Activated CD4-positive, alpha-beta memory T cell treated with anti-CD3 and anti-CD28 coated beads, Interleukin-2, amount 10 ng/mL, durations not matched to agents 7 days and 5 days (primary cell): Measurements from ENCODE around the gene FBXO17. TPM values are rescaled to one million over a fixed set of nuclear protein-coding genes. Genes with fewer than 3 reads are reported as not detected.

Experiments
- CTCF ChIA-PET: fragments of 350-600 bp; sonication (Branson Sonifier 250); formaldehyde crosslinking; loops from one replicate; lab custom pipeline; 2021; ENCODE audit warnings: antibody characterized with exemption, inconsistent platforms; lab: Charles Lee
- POLR2A ChIA-PET: fragments of 350-600 bp; sonication (Branson Sonifier 250); formaldehyde crosslinking; loops from one replicate; lab custom pipeline; 2021; ENCODE audit warnings: antibody characterized with exemption; lab: Charles Lee
- DNase-seq: peaks from one replicate; pipeline ENCODE4 v3.0.0-alpha.2; 2020
- H3K27ac Mint-ChIP-seq: one replicate; pipeline ENCODE4 v1.8.0; 2021; ENCODE audit warnings: mild to moderate bottlenecking, mixed read lengths
- H3K27me3 Mint-ChIP-seq: one replicate; pipeline ENCODE4 v1.8.0; 2021; ENCODE audit warnings: mixed read lengths
- H3K36me3 Mint-ChIP-seq: one replicate; pipeline ENCODE4 v1.8.0; 2021; ENCODE audit warnings: low read depth, mixed read lengths
- H3K4me1 Mint-ChIP-seq: one replicate; pipeline ENCODE4 v1.8.0; 2021; ENCODE audit warnings: mixed read lengths
- H3K4me3 Mint-ChIP-seq: one replicate; pipeline ENCODE4 v1.8.0; 2021; ENCODE audit warnings: mild to moderate bottlenecking, mixed read lengths
- H3K9me3 Mint-ChIP-seq: one replicate; pipeline ENCODE4 v1.8.0; 2021; ENCODE audit warnings: mixed read lengths
- total RNA-seq, 2 experiments: library from RNA; stranded (reverse); gene quantifications; one replicate each; pipeline ENCODE4 v1.2.3, GENCODE V29; 2021

FBXO17 gene
- under 1 TPM in 1 of 2 experiments, not detected in 1; 0.20 TPM for total RNA-seq

GRCh38 chr19:38975214-38975860 is at the start of gene FBXO17:
Gene FBXO17, minus strand, starts transcription at chr19:38975742. Its CDS starts 25,423 bp downstream, at chr19:38950319.
- Mint-ChIP-seq H3K36me3 (peaks cover 3% of the 10 kb centered on the region), H3K9me3 (peaks cover 4% of the 10 kb centered on the region), H3K4me1 (peaks cover 29% of the 10 kb centered on the region), H3K4me3 (no peak within 1 kb of the TSS), H3K27me3 (peaks cover 26% of the 10 kb centered on the region), H3K27ac (no peak within 1 kb of the TSS)
- CTCF ChIA-PET = no interaction called here
- POLR2A ChIA-PET = no interaction called here
- DNase-seq = no peak

GRCh38 chr19:39024875-39025641 is 49.5 kb upstream of the FBXO17 start:
- CTCF ChIA-PET = no interaction called here
- POLR2A ChIA-PET = no interaction called here

GRCh38 chr19:39021063-39021462 is 45.5 kb upstream of the FBXO17 start:
- H3K4me1 Mint-ChIP-seq = no peaks in the 10 kb centered on the region
- no peaks in the 10 kb centered on the region for H3K36me3 Mint-ChIP-seq
- peaks cover 16% of the 10 kb centered on the region for H3K27me3 Mint-ChIP-seq
- ChIA-PET CTCF (no interaction called here), POLR2A (no interaction called here)
- no peak for DNase-seq
- H3K9me3 Mint-ChIP-seq = no peaks in the 10 kb centered on the region
- H3K4me3 Mint-ChIP-seq = no peak overlapping the region
- no peak overlapping the region for H3K27ac Mint-ChIP-seq

More at GRCh38 chr19:39024875-39025641, 49.5 kb upstream of the FBXO17 start:
- peaks cover 8% of the 10 kb centered on the region for H3K9me3 Mint-ChIP-seq
- H3K36me3 Mint-ChIP-seq = no peaks in the 10 kb centered on the region
- no peak for DNase-seq
- no peak overlapping the region for H3K4me3 Mint-ChIP-seq
- no peaks in the 10 kb centered on the region for H3K4me1 Mint-ChIP-seq
- peaks cover 3% of the 10 kb centered on the region for H3K27me3 Mint-ChIP-seq
- no peak overlapping the region for H3K27ac Mint-ChIP-seq

- H3K36me3 Mint-ChIP-seq = no peaks in the 10 kb centered on the region
- H3K27me3 Mint-ChIP-seq = peaks cover 26% of the 10 kb centered on the region
- CTCF ChIA-PET = no interaction called here
- H3K27ac Mint-ChIP-seq = no peak overlapping the region
- no peaks in the 10 kb centered on the region for H3K4me1 Mint-ChIP-seq
- no peak overlapping the region for H3K4me3 Mint-ChIP-seq
- POLR2A ChIA-PET = no interaction called here
- DNase-seq = no peak
- no peaks in the 10 kb centered on the region for H3K9me3 Mint-ChIP-seq
Observed at GRCh38 chr19:39017646-39018045, 42.1 kb upstream of the FBXO17 start.

- Mint-ChIP-seq H3K27me3 (peaks cover 26% of the 10 kb centered on the region), H3K4me1 (no peaks in the 10 kb centered on the region), H3K27ac (no peak overlapping the region), H3K9me3 (no peaks in the 10 kb centered on the region), H3K36me3 (no peaks in the 10 kb centered on the region), H3K4me3 (no peak overlapping the region)
- CTCF ChIA-PET = no interaction called here
- POLR2A ChIA-PET = no interaction called here
- DNase-seq = no peak
Observed at GRCh38 chr19:39017026-39017425, 41.5 kb upstream of the FBXO17 start.

GRCh38 chr19:39014037-39014436 is 38.5 kb upstream of the FBXO17 start:
- no peaks in the 10 kb centered on the region for H3K9me3 Mint-ChIP-seq
- no peaks in the 10 kb centered on the region for H3K36me3 Mint-ChIP-seq
- POLR2A ChIA-PET = no interaction called here
- no peak overlapping the region for H3K27ac Mint-ChIP-seq
- no peak for DNase-seq
- CTCF ChIA-PET = no interaction called here
- no peaks in the 10 kb centered on the region for H3K4me1 Mint-ChIP-seq
- no peak overlapping the region for H3K4me3 Mint-ChIP-seq
- H3K27me3 Mint-ChIP-seq = peaks cover 32% of the 10 kb centered on the region

- no peak for DNase-seq
- Mint-ChIP-seq H3K9me3 (no peaks in the 10 kb centered on the region), H3K27me3 (peaks cover 29% of the 10 kb centered on the region), H3K36me3 (no peaks in the 10 kb centered on the region), H3K4me3 (no peak overlapping the region), H3K27ac (no peak overlapping the region), H3K4me1 (peaks cover 11% of the 10 kb centered on the region)
- POLR2A ChIA-PET = no interaction called here
- CTCF ChIA-PET = no interaction called here
Observed at GRCh38 chr19:39009001-39009400, 33.5 kb upstream of the FBXO17 start.

GRCh38 chr19:39008137-39008536 is 32.6 kb upstream of the FBXO17 start:
- Mint-ChIP-seq H3K27ac (no peak overlapping the region), H3K4me3 (no peak overlapping the region), H3K9me3 (no peaks in the 10 kb centered on the region), H3K36me3 (no peaks in the 10 kb centered on the region), H3K4me1 (peaks cover 11% of the 10 kb centered on the region), H3K27me3 (peaks cover 31% of the 10 kb centered on the region)
- ChIA-PET POLR2A (no interaction called here), CTCF (no interaction called here)
- DNase-seq = no peak

- ChIA-PET POLR2A (no interaction called here), CTCF (interaction anchor here (0.6 kb wide), 1 partner anchor 45 kb away, joined by 3 read pairs; no protein-coding TSS in a partner anchor)
- no peaks in the 10 kb centered on the region for H3K36me3 Mint-ChIP-seq
Observed at GRCh38 chr19:39007096-39007495, 31.6 kb upstream of the FBXO17 start.

GRCh38 chr19:39004403-39004802 is 28.9 kb upstream of the FBXO17 start:
- no peak overlapping the region for H3K4me3 Mint-ChIP-seq
- H3K27ac Mint-ChIP-seq = no peak overlapping the region
- no peaks in the 10 kb centered on the region for H3K36me3 Mint-ChIP-seq
- H3K9me3 Mint-ChIP-seq = no peaks in the 10 kb centered on the region
- no peak for DNase-seq
- H3K4me1 Mint-ChIP-seq = peaks cover 11% of the 10 kb centered on the region
- POLR2A ChIA-PET = no interaction called here
- H3K27me3 Mint-ChIP-seq = peaks cover 28% of the 10 kb centered on the region
- CTCF ChIA-PET = no interaction called here

More at GRCh38 chr19:39007096-39007495, 31.6 kb upstream of the FBXO17 start:
- DNase-seq = no peak
- Mint-ChIP-seq H3K4me3 (no peak overlapping the region), H3K9me3 (no peaks in the 10 kb centered on the region), H3K27ac (no peak overlapping the region), H3K4me1 (peaks cover 11% of the 10 kb centered on the region), H3K27me3 (peaks cover 32% of the 10 kb centered on the region)

- Mint-ChIP-seq H3K4me3 (no peak overlapping the region), H3K36me3 (no peaks in the 10 kb centered on the region), H3K27me3 (peaks cover 22% of the 10 kb centered on the region), H3K4me1 (peaks cover 11% of the 10 kb centered on the region), H3K9me3 (no peaks in the 10 kb centered on the region), H3K27ac (no peak overlapping the region)
- POLR2A ChIA-PET = no interaction called here
- CTCF ChIA-PET = no interaction called here
- no peak for DNase-seq
Observed at GRCh38 chr19:39003796-39004195, 28.3 kb upstream of the FBXO17 start.

- Mint-ChIP-seq H3K4me3 (no peak overlapping the region), H3K36me3 (no peaks in the 10 kb centered on the region), H3K4me1 (peaks cover 11% of the 10 kb centered on the region), H3K27ac (no peak overlapping the region), H3K9me3 (no peaks in the 10 kb centered on the region), H3K27me3 (peaks cover 19% of the 10 kb centered on the region)
- ChIA-PET CTCF (no interaction called here), POLR2A (no interaction called here)
- no peak for DNase-seq
Observed at GRCh38 chr19:39003188-39003587, 27.6 kb upstream of the FBXO17 start.

- H3K27ac Mint-ChIP-seq = no peak overlapping the region
- H3K4me1 Mint-ChIP-seq = peaks cover 5% of the 10 kb centered on the region
- peaks cover 11% of the 10 kb centered on the region for H3K27me3 Mint-ChIP-seq
- no peak overlapping the region for H3K4me3 Mint-ChIP-seq
- H3K9me3 Mint-ChIP-seq = no peaks in the 10 kb centered on the region
- DNase-seq = no peak
- no peaks in the 10 kb centered on the region for H3K36me3 Mint-ChIP-seq
- POLR2A ChIA-PET = no interaction called here
- CTCF ChIA-PET = no interaction called here
Observed at GRCh38 chr19:39001041-39001440, 25.5 kb upstream of the FBXO17 start.
